NCI-H128 (cell line): Measurements from ENCODE around the gene SARDH.

Experiments
- DNase-seq: peaks from one replicate; lab custom pipeline; 2025; ENCODE audit not compliant: unreplicated experiment; lab: John Stamatoyannopoulos, UW

Gene SARDH

DNA sequence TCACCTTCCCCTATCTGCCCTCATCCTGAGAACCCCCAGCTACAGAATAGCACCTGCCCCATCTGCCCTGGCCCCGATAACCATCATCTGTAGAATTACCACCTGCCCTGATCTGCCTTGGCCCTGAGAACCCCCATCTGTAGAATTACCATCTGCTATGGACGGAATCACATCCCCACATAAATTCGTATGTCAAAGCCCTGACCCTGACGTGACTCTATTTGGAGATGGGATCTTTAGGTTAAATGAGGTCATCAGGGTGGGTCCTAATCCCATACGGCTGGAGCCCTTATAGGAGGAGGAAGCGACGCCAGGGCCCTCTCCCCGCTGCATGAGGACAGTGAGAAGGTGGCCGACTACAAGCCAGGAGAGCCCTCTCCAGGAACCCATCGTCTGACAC, 32.6 kb downstream of the SARDH start:
- no peak for DNase-seq

- no peak for DNase-seq
These were observed 33.4 kb downstream of the SARDH start for GRCh38 chr9:133704711-133705181.

GRCh38 chr9:133703591-133704399, 34.4 kb downstream of the SARDH start:
- DNase-seq, result peak; percentile 38

DNA sequence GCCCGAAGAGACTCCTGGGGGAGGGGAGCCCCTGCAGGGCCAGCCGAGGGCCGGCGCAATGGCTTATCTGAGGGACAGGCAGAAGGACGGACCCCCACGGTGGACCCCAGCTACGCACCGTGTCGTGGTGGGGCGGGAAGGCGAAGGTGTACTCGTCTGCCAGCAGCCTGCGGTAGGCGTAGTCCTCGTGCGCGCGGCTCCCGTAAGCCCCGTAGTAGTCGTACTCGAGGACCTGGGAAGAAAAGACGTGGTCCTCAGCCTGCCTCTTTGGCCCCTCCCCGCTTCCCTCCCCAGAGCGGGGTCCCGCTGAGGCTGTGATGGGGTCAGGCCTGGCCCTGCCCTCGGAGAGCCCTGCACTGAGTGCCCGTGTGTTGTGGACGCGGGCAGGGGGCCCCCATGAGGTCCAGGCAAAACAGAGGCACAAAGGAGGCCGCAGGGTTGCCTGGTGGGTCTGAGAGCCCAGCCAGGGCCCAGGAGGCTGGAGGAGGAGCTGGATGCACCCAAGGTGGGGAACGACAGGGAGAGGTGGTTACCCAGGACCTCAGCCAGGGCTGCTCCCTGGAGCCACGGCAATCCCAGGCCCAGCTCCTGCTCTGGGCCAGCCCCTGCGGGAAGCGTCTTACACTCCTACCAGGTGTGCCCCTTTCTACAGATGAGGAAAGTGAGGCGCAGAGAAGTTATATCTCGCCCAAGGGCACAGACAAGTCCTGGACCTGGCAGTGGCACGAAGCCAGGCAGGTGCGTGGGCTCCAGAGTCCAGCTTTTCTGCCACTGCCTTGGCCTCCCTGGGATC, 35.2 kb downstream of the SARDH start:
- DNase-seq, result peak; percentile 43

GRCh38 chr9:133701981-133702797, 36.0 kb downstream of the SARDH start:
- DNase-seq, result peak; percentile 20

GRCh38 chr9:133701321-133701980, 36.7 kb downstream of the SARDH start:
- no peak for DNase-seq

DNA sequence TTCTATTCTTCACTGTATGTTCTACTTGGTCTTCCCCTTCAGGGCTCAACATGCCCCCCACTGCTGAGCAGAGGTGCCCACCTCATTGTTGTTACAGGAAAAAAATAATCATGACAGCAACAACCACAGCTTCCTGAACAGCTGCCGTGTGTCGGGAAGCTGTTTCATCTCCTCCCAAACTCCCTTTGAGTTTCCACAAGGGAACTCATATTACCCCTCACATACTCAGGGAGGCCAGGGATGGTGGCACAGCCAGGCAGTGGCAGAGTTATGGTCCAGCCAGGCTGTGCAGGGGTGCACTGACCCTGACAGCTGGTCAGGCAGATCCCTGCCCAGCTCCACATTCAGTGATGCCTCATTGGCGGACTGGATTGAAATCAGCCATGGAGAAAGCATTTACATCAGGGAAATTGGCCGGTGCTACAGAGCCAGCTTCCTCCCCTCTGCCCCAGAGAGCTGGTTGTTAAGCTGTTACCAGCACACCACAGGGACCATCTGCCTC, 37.3 kb downstream of the SARDH start:
- no peak for DNase-seq

DNA sequence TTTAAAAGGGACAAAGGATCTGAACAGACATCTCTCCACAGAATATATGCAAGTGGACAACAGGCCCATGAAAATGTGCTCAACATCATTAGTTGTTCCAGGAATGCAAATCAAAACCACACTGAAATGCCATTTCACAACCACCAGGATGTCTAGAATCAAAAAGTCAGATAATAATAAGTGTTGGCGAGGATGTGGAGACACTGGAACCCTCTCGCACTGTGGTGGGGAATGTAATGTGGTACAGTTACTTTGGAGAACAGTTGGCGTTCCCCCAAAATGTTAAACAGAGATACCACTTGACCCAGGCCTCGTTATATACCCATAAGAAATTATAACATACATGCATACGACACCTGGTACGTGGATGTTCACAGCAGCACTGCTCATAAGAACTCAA, 38.6 kb downstream of the SARDH start:
- DNase-seq, result no peak

DNA sequence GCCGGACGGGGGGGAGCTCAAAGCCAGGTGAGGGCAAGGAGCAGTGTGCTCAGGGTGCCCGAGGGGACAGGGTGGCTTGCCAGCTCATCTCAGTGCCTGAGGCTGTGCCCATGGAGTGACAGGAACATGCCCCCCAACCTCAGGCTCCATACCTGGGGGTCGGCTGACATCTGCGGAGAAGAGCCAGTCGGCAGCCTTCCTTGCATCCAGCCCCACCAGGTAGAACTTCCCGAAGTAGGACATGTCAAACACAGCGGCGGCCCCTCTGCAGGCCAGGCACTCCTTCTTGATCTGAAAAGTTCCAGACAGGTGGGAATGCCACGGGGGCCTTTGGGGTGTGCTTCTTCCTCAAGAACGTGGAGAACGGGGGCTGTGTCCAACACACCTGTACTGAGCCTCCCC, 42.1 kb downstream of the SARDH start:
- DNase-seq, result no peak

DNA sequence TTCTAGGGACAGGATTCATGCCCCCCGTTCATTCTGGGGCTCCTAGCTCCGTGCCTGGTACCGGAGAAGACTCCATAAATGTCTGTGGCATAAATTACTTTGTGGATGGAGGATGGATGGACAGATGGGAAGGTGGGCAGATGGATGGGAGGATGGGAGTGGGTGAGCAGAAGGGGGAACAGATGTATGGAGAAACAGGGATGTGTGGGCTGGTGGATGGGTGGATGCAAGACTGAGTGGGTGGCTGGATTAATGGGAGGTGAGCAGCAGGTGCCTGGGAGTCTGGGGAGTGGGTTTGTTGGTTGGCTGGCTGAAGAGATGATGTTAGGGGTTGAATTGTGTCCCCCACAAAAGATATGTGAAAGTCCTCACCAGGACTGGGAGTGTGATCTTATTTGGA, 43.5 kb downstream of the SARDH start:
- no peak for DNase-seq

- DNase-seq, result no peak
These were observed 44.2 kb downstream of the SARDH start for GRCh38 chr9:133693703-133694529.

GRCh38 chr9:133693116-133693515, 45.0 kb downstream of the SARDH start:
- no peak for DNase-seq

DNA sequence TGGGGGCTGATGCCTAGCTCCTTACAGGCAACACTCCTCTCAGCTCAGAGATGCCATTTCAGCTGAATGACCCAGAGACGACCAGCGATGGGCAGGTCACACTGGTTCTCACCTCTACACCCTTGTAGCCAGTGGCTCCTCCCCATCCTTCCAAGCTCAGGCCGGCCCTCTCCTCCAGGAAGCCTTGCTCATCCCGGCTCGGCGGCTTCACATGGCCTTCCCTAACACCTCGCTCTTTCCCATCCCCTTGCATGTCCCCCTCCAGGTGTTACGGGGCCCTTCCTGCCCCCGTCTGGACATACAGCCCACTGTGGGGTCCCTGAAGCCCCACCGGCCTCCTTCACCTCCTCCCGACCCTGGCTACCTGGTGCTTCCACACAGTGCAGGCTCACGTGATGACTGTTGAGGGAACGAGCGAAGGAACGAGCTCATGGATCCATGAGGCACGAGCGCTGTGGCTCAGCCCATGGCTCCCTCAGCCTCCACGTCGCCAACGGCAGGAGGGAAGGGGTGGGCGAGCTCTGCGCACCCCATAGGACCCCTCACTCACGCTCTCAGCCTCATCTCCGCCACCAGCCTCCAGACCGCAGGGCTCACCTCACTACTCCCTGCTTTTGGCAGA, 45.7 kb downstream of the SARDH start:
- no peak for DNase-seq

DNA sequence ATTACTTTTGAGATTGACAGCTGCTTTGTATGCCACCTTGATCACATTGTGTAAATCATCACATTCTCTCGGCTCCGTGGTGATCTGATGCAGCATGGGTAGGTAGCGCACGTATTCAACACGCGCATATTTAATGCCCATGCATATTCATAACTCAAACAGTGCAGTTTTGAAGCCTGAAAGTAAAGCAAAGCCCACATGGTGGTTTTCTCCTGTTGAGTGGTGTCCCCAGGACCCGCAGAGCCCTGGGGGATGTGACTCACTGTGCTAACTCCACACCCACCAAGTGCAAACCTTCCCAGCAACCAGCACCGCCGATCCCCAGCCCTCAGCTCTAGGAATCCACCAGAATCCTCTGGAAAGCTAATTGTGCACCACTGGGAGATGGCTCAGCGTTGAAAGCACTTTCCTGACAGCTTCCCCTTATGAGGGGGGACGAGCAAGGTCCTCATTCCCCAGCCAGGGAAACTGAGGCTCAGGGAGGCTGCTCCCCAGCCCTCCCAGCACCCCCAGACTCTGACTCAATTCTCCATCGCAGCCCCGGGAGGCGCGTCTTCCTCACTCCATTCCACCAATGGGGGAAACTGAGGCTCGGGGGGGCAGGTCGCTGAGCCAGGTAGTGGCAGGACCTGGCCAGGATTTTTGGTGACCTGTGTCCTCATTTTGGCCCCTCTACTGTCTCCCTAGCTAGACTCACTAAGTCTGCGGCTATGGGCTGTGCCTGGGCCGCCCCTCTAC, 46.4 kb downstream of the SARDH start:
- DNase-seq, result no peak

DNA sequence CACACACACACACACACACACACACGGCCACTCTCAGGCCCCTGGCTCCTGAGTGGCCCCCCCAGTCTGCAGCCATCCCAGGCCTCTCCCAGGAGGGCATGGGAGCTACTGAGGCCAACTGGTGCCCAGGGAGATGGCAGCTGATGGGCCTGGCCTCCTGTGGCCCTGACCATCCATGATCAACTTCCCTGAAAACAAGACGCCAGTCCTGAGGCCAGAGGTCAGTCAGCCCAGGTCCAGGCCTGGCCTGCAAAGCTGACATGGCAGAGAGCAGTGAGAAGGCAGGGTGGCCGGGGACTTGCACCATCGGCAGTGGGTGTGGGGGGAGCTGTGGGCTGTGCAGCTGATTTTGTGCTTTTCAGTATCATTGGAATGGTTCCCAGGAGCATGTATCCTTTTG, 47.0 kb downstream of the SARDH start:
- DNase-seq, result no peak

DNA sequence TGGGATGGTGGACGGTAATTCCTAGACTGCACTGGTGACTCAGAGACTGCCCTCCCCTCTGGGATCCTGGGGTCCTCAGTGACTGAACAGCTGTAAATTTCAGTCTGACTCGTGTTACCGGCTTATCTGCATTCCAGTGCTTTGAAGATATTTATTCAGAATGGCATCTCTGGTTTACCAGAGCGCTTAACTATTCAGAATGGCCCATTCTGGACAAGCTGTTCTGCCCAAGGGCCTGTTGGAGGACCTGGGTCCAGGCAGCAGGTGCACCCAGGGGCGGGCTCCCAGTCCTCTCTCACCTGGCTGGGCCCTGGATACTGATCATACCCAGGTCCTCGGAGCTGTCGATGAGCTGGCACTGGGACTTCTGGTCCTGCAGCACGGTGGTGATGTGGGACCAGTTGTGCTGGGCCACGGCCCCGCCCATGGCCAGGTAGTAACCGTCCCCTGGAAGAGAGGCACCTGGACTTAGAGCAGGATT, 48.0 kb downstream of the SARDH start:
- no peak for DNase-seq

GRCh38 chr9:133689151-133689763, 48.9 kb downstream of the SARDH start:
- DNase-seq, result no peak
